GM19467 (cell line): ENCODE results near the gene NTN1.
"Not testable (repeated sequence)": the region's sequence is repeated elsewhere in the genome, so short reads cannot be mapped to it uniquely, and the experiment has no call there.

Source experiments
- ATAC-seq: cut with Tn5 transposase; IDR thresholded peaks from one replicate; pipeline ENCODE4 v1.9.1; 2021; ENCODE audit warnings: mild to moderate bottlenecking, moderate library complexity; ENCODE audit not compliant: unreplicated experiment

Gene NTN1

DNA sequence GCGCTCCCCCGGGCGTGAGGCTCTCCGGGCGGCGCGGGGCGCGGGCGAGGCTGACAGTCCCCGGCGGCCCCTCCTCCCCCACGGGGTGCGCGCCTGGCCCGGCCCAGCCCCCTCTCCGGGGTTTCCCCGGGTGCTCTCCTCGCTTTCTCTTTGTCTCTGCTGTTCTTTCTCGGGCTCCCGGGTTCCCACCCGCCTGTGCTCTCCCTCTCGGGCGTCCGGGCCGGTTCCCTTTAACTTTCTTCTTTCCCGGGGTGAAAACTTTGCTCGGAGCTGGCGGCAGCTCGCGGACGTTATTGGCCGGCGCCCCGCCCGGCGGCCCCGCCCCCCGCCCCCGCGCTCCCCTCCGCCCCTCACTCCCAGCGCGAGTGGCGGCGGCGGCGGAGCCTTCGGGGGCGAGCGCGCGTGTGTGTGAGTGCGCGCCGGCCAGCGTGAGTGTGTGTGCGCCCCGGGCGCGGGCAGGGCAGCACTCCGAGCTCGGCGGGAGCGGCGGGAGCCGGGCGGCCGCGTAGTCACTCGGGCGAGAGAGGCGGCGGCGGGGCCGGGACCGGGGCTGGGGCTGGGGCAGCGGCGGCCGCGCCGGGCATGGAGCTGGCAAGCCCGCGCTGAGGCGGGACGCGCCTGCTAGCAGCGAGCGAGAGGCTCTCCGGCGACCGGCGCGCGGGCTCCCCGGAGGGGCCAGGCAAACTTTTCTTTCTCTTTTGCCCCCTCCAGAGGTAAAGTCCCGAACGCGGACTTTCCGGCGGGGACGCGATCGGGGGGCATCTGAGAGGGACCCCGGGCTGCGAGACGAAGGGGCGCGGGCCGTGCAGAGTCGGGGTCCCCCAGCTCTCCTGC is at the start of gene NTN1:
NTN1 (plus strand) TSS at position 353 of the 834 bp plus-strand sequence. CDS start 864 bp downstream, outside the sequence.
- ATAC-seq: no peak

DNA sequence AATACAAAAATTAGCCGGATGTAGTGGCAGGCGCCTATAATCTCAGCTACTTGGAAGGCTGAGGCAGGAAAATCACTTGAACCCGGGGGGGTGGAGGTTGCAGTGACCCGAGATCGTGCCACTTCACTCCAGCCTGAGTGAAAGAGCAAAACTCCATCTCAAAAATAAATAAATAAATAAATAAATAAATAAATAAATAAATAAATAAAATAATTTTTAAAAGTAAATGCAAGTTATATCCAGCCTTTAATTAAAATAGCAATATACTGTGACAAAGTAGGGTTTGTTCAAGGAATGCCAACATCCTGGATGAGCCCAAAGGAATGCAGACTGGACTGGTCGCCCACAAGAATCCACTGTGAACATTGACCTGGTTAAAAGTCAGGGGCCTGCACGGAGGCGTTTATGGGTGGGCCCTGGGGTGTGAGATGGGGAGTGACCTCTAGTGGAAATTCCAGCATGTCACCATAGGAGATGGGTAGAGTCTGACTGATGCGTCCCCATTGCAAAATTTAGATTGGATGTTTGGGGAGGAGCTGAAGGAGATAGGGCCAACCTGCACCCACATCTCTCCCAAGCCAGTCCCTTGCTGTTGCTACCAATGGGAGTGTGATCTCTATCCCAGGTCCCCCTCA is 46.1 kb upstream of the NTN1 start:
- no peak for ATAC-seq

DNA sequence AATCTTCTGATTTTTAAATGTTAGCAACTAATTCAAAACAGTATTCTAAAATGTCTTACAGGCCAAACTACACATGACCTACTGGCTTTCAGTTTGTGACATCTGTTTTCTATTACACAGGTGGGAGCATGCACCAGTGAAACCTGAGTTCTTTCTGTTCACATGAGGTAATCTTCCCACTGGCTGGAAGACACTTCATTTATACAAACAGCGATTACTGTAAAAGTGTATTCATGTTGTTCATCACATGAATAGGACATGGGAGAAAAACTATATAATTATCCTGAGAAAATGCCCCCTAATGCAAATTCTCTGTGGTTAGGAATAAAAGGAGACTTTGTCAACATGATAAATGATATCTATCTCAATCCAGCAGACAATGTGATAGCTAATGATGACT is 44.7 kb upstream of the NTN1 start:
- no peak for ATAC-seq

DNA sequence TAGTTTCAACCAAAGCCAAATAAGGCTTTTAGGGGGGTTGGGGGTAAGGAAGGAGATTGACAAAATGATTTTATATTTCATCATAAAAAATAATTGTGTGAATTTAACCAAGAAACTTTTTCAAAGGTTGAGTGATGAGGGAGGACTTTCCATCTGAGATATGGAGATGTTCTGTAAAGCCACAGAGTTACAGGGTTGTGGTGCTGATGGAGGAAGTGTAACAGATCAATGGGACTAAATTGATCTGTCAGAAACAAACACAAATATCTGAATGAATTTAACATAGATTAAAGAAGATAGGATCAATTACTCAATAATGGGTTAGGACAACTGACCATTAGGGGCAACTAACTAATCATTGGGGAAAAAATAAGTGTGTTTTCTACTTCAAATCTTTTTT is 41.6 kb upstream of the NTN1 start:
- ATAC-seq: no peak

DNA sequence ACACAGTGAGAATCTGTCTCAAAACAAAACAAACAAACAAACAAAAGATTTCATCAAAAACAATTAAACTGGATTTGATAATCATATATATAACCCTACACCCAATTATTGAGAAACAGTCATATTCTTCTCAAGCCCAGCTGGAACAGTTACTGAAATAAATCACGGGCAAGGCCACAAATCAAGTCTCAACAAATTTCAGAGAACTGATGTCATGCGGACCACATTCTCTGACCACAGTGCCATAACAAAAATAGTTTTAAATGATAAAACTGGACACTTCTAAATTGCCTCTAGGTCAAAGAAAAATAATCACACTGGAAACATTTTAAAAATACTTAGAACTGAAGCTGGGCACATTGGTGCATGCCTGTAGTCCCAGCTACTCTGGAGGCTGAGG is 39.9 kb upstream of the NTN1 start:
- ATAC-seq: no peak

DNA sequence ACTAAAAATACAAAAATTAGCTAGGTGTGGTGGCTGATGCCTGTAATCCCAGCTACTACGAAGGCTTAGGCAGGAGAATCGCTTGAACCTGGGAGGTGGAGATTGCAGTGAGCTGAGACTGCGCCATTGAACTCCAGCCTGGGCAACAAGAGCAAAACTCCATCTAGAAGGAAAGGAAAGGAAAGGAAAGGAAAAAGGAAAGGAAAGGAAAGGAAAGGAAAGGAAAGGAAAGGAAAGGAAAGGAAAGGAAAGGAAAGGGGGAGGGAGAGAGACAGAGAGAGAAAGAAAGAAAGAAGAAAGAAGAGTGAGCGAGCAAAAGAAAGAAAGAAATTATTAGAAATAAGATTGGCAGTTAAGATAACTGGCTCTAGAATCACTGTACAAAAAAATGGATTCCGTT is 37.1 kb upstream of the NTN1 start:
- ATAC-seq: not testable (repeated sequence)

DNA sequence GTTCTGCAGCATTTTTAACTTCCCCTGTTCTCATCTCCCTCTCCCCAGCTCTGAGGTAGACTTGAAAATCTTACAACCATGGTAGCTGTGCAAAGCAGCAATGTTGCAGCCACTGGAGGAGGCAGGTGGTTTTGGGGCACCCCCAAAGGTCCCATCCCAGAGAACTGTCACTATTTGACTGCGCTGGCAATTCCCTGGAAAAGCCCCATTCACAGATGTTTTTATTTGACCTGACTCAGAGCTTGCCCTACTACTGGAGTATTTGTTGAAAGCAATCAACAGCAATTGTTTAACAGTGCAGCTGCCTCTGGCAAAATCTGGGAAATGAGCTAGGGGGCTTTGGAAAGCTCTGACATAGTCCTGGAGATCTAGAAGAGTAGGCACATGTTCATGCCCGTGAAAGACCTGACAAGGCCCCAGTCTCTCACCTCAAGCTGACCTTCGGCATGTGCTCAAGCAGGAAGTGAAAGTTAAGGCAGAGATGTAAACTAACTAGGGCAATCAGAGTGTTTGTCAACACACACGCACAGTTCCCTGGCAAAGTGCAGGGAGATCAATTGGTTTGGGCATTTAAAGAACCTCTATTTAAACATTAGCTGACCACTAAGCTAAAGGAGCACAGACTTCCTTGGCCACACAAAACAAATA is 36.1 kb upstream of the NTN1 start:
- ATAC-seq: no peak

DNA sequence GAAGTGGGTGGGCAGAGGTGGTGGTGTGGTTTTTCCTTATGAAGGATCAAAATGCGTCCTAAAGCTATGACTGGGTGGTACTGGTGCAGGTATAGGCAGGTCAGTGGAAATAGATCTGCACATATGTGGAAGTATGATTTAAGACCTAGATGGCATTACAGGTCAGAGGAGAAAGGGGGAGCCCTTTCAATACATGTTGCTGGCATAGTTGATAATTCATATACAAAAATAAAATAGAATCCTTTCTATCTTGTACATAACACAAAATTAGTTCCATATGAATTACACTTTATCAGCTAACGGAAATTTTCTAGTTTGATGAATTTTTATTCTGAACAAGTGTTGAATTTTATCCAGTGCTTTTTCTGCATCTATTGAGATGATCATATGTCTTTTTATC is 35.0 kb upstream of the NTN1 start:
- ATAC-seq: no peak

DNA sequence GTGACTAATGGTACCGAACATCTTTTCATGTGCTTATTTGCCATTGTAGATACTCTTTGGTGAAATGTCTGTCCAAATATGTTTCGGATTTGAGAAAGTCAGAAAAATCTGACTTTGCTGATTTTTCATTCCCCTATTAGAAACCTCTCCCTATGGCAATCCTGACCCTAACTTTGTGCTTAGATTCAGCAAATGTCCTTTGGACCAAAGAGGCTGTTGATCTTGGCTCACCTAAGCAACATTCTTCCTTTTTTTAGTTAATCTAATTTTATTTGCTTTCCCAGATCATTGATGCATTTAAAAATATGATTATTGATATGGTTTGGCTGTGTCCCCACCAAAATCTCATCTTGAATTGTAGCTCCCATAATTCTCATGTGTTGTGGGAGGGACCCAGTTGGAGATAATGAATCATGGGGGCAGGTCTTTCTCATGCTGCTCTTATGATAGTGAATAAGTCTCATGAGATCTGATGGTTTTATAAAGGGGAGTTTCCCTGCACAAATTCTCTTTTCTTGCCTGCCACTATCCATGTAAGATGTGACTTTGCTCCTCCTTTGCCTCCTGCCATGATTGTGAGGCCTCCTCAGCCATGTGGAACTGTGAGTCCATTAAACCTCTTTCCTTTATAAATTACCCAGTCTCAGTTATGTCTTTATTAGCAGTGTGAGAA is 32.9 kb upstream of the NTN1 start:
- ATAC-seq: not testable (repeated sequence)

DNA sequence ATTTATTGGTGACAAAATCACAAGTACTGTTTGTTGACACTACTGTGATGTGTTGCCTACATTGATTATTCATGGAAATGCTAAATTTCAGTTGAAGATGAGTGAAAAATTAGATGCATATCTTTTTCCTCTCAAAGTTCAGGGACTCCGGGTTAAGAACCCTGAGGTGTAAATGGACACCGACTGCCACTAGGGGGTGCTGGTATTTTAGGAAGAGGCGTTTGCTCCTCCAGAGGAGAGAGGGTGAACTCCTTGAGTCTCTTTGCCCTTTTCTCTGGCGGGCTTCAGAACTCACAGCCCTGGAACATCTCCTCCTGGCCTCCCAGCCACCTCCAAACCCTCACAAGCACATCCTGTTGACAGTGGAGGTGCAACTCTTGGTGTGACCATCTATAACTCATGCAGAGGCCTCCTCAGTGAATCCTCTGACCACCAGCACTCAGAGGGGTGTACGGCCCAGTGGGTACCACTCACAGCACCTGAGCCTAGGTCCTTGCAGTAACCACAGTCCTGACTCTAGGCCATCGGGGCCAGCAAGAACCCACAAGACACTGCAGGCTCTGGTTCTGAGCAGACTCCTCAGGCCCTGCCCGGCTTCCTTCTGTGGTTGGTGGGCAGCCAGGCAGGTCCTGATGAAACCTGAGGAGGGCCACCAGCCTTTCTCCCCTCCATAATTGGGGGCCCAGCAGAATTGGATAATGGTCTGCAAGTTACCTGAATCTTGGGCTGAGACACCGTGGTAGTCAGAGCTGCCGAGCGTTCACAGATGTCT is 29.6 kb upstream of the NTN1 start:
- ATAC-seq: no peak

DNA sequence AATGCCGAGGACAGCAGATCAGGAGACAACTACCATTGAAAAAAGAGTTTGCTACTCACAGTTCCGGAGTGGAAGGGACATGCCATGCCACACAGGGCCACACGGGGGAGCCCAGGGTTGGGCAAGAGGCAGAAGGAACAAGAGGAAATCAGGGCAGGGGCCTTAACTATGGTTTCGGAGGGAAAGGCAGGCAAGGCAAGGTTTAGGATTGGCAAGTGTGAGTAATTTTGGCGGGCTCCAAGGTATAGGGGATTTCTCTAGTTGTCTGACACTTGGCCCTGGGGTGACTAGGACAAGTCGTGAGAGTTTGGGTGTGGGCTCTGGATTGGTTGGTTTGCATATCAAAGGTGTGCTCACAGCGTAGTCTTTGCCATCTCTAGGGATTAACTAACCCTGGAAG is 27.0 kb upstream of the NTN1 start:
- no peak for ATAC-seq

DNA sequence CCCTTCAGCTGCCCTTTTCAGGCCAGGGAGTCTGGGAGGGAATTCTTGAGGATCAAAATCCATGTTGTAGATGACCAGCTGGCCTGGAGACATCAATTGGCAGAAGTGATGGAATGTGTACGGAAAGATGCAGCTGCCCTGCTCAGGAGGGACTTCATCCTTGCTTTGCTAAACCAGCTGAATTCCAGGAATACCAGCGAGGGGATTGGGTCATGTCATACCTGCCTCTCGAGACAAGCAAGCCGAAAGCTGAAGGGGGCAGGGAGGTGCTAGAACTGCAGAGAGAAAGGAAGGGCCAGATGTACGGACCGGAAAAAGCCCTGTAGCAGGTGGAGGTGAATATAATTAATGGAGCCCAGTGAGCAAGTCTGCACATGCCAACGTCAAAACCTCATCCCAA is 25.6 kb upstream of the NTN1 start:
- ATAC-seq: no peak

DNA sequence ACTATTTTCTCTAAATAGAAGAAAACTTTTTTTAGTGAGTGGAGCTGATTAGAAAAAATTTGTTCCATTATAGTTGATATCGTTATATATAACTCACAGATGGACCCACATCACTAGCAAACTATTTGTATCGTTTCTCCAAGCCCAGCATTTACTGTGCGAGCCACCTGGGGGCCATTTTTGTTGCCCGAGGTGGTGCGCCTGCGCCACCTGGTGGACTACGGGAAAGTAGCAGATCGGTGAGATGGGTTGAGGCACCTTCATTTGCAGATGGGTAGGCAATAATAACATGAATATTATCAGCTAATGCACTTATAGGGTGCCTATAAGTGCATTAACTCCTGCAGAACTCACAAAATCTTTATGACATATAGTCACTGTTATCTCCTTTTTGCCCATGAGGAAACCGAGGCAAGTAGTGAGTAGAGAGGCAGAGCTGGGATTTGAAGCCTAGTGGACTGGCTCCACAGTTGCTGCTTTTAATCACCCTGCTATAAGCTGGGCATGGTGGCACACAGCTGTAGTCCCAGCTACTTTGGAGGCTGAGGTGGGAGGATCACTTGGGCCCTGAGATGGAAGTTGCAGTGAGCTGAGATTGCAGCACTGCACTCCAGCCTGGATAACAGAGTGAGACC is 23.2 kb upstream of the NTN1 start:
- ATAC-seq: no peak

DNA sequence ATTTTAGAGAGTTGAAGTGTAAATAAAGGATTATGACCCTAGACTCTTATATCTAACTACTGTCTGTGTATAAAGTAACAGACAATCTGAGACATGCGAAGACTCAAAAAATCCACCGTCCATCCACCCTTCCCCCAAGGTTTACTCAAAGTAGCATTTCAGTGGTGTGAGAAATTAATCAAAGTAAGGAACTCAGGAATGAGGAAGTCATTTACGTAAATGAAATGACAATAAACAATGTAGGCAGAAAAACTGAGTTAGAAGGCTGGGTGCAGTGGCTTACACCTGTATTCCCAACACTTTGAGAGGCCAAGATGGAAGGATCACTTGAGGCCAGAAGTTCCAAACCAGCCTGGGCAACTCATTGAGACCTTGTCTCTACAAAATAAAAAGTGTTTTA is 19.8 kb upstream of the NTN1 start:
- ATAC-seq: no peak

DNA sequence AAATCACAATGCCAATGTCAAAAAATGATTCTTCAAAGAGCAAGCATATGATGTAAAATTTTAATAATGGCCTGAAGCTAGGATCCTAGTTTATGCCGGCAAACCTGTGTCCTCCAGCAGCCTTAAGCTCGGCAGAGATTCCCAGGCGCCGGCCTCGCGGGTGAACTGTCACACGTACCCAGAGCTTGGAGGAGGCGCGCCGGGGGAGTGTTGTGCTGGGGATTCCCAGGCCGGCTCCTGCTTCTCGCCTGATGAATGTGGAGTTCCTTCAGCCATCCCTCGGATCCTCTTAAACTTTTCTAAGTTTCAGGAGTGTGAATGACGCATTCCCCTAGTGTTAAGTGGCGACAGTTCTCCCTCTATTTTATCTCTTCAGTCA is 19.1 kb upstream of the NTN1 start:
- ATAC-seq: no peak

DNA sequence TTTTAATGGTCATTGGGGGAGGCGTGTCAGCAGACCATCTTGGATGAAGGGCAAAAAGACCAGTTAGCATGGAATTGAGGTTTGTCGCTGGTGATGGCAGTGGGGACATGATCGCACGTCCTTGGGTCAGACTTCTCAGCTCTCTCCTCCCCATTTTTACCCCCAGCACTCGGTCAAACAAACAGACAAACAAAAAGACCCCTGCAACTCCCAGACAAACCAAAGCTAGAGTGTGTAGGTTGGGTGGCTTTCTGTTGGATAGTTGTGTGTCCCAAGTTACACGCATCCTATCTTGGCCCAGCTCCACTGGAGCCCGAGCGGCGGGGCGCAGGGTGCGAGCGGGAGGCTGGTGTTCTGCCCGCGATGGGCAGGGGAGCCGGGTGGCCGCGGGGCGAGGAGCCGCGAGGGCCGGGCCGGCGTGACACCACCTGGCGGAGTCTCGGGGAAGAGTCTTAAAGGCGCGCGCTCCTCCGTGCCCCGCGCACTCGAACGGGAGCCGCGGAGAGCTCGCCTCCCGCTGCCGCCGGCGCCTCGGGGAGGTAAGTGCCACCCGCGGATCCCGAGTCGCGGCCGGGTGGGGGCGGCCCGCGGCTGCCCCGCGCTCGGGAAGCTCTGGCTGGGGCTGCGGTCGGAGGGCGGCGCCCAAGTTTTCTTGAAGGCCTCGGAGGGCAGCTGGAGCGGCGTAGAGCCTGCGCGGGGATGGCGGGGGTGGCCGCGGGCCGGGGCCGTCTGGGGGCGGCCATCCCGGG is 18.5 kb upstream of the NTN1 start:
- no peak for ATAC-seq

DNA sequence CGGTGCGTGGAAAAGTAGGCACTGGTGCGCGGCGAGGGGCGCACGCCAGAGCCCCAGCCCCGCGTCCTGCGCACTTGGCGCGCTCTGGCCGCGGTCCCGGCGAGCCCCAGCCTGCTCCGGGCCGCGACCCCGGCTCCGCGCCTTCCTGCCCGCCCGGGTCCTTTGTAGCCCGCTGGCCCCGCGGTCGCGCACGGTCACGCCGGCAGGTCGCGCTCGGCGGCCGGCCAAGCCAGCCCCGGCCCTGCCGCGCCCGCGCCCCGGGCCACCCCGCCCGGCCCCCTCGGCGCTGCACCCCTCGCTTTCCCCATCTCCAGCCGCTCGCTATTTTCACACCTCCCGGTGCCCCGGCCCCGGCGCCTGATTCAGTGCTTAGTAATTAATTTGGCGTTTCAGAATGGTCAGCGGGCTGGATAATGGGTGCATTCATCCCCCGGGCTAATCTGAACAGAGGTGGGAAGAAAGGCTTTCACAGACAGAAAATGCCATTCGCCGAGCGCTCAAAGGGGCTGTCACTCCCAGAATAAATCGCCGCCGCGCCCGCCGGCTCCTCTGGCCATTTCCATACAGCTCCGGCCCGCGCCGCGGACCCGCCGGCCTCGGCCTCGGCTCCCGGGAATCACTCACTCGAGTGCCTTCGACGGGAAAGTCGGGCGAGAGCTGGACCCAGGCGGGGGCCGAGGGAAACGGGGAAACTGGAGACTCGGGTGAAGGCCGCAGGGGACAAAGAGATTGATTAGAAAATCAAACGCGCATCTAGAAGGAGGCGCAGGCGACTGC is 17.8 kb upstream of the NTN1 start:
- no peak for ATAC-seq

DNA sequence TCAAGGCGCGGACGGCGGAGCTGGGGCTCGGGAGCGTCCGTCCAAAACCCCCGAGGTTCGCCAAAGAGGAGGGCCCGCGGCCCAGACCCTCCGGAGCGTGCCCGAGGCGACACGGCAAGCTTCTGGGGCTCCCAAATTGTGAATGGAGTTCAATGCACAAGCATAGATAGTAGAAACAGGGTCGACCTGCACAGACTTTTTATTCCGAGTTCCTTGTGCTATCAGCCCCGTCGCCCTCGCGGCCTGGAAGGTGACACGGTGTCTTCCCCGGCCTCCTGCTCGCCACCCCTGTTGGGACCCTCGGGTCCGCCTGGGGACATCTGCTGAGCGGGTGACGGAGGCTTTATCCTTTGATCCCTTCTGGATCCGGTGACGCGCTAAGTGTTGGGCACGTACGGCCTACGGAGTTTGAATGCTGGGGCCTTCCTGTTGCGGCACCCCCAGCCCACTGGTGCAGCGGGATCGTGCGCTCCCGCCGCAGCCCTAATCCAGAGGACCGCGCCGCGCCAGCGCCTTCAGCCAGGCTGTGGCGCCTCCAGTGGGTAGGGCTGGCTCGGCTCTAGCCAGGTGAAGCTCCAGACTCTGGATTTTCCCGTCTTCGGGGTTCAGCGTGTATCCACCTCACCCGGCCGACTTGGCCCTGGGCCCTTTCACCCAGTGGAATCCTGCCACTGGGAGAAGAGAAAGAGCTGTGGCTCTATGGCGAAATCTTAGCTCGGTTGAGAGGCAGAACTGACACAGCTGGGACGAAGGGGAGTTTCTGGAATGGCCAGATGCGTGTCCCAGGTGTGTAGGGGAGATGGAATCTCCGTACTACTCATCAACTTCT is 17.0 kb upstream of the NTN1 start:
- ATAC-seq: no peak
